Fibroblast of mammary gland (primary cell): Measurements from ENCODE around the gene XAB2.

Experiments
- DNase-seq: peaks from one replicate; pipeline ENCODE4 v3.0.0-alpha.2; 2010; ENCODE audit warnings: low read depth
- H3K4me3 ChIP-seq: 2 replicates; pipeline ENCODE4 v1.5.1; 2011; ENCODE audit warnings: low read depth, mild to moderate bottlenecking, low read length, moderate library complexity; ENCODE audit not compliant: control insufficient read depth
- CTCF ChIP-seq: conservative IDR thresholded peaks from 2 replicates; pipeline ENCODE4 v1.5.1; 2011; ENCODE audit warnings: low read depth, low read length, inconsistent platforms; ENCODE audit not compliant: control insufficient read depth, insufficient read depth

The XAB2 gene

GRCh38 chr19:7624810-7625209, 4.5 kb downstream of the XAB2 start:
- no peak for DNase-seq
- no peak overlapping the region for H3K4me3 ChIP-seq
- no peak for TF ChIP-seq CTCF

- no peak overlapping the region for H3K4me3 ChIP-seq
- TF ChIP-seq CTCF = no peak
- DNase-seq = no peak
Measured at GRCh38 chr19:7623725-7624603, 5.4 kb downstream of the XAB2 start.

DNA sequence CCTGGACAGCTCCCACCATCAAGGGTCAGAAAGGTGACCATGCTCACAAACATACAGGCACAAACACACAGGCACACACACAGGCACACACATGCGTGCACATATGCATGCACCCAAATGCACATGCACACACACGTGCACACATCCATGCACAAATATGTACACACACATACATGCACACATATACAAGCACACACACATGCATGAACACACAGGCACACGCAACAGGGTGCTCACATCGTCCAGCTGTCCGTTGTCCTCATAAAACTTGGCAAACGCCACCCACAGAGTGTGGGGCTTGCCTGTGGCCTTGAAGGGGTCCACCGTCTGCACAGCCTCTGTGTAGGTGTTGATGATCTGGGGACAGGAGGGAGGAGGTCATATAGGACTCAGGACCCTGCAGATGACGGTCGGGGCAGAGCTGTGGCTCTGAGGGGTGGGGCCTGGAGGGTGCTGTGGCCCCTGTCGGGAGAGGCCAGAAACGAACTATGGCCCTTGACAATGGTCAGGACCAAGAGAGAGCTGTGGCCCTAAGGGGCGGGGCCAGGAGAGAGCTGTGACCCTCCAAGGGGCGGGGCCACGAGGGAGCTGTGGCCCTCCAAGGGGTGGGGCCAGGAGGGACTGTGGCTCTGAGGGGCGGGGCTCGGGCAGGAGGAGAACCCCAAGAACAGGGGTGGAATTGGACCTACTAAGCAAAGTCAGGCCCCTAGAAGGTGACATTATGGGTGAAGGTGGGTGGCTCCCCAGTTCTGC, 6.2 kb downstream of the XAB2 start:
- DNase-seq = no peak

DNA sequence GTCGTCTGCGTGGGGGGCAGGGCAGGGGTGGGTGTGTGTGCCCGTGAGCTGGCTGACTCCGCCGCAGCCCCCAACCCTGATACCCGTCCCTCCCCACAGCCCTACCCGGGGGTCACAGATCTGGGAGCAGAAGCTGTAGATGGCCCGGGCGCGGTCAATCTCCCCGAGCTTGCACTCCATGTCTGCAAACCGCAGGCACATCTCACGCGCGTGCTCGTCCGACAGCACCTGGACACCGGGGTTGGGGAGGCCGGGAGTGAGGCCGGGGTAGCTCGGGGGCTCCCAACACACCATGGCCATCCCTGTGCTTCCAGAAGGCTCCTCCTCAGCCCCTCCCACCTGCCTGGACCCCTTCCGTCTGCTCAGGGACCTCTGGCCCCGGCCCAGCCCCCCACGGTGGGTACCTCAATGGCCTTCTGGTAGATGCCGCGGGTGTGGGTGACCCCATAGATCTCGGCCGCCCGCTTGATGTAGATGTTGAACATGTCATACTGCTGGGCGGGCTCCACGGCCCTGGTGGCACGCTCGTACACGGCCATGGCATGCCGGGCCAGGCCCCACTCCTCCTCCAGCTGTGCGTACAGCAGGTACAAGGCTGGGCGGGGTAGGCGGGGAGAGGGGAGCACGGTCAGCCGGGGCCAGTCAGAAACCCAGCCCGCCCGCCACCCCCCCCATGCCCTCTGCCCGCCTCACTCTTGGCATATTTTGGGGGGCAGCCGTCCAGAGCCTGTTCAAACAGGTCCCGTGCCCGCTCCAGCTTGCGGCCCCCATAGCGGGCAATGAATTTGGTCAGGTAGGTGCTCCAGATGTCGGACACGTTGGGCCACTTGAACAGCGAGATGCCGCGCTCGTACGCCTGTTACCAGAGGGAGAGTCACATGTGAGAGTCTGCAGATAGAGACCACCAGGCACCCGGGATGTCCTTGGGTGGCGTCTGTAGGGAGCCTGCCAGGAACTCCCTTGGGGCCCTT, 8.6 kb downstream of the XAB2 start:
- H3K4me3 ChIP-seq = no peak overlapping the region
- no peak for DNase-seq
- TF ChIP-seq CTCF = no peak

More for the DNA sequence above, 6.2 kb downstream of the XAB2 start:
- no peak for TF ChIP-seq CTCF
- H3K4me3 ChIP-seq = no peak overlapping the region

DNA sequence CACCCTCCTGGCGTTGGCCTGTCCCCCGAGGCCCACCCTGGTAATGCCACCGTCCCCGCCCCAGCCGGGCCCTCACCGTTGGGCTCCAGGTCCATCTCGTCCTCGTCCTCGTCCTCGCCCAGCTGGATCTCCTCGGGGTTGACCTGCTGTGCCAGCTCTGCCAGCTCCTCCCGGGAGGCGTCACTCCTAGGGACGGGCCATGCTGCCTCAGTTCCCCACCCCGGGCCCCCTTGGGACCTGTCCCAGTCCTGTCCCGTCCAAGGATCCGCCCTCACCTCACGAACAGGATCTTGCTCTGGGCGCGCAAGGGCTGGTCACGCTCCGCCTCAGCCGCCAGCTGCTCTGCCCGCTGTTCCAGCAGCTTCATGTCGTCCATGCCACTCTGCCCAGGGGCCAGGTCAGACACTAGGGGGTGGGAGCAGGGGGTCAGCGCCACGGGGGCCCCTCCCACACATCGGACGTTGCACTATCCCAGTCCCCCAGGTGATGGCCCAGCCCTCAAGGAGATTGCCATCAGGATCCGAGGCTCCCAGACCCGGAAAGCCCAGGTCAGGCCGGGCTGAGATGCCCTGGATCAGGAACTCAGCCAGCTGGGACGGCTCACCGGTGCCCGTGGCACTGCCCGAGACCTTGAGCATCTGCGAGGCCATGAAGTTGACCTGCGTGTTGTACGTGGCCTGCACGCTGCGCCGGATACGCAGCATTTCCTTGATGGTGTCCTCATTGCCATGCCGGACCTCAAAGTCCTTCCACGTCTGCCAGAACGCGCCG, 9.5 kb downstream of the XAB2 start:
- H3K4me3 ChIP-seq = no peak overlapping the region
- no peak for DNase-seq
- no peak for TF ChIP-seq CTCF
